Smooth muscle cell of trachea (primary cell): Measurements from ENCODE around the gene SYT5. TPM values are rescaled to one million over a fixed set of nuclear protein-coding genes. Genes with fewer than 3 reads are reported as not detected.

Source experiments
- total RNA-seq: library from RNA; depleted of rRNA; stranded (reverse); fragments of >200 nt; gene quantifications from 2 replicates; pipeline ENCODE4 v1.2.1, GENCODE V29; 2014

Gene SYT5
- 0.15 and 0.17 TPM in 2 replicates for total RNA-seq

DNA sequence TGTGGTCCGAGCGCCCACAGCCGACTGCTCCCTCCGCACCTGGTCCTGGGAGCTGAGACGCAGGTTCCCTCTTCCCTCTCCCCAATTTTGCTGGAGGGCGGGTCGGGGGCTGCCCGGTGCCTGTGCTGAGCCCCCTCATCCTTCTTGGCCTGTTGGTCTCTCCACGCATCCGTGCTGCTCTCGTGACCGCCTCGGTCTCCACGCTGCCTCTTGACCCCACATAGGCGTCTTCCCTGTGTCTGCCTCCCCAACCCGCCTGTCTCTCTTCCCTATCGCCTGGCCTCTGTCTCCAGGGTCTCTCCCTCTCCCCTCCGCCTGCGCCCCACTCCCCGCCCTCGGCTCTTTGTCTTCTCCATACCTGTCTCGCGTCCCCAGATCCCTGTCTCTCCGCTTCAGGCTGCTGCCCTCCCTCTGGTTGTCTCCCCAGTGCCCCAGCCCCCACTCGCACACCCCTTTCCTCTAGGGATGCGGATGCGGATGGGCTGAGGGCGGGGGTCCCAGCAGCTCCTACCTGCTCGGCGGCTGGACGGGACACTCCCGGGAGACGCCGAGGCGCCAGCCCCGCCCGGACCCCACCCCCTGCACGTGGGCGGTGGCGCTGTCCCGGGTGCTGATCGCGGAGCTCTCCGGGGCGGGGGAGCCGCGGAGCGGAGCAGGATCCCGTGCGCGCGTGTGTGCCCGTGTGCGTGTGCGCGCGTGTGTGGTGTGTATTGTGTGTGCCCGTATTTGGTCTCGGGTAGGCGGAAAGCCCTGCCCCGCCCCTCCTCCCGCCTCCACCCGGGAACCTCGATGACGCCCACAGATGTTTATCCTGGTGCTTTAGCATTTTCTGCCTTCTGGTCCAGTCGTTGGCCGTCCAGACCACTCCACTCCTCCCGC, at the start of gene SYT5:
TSS of gene SYT5 (minus strand) at position 684 of the 879 bp plus-strand sequence. CDS start 1,248 bp downstream, outside the sequence.

DNA sequence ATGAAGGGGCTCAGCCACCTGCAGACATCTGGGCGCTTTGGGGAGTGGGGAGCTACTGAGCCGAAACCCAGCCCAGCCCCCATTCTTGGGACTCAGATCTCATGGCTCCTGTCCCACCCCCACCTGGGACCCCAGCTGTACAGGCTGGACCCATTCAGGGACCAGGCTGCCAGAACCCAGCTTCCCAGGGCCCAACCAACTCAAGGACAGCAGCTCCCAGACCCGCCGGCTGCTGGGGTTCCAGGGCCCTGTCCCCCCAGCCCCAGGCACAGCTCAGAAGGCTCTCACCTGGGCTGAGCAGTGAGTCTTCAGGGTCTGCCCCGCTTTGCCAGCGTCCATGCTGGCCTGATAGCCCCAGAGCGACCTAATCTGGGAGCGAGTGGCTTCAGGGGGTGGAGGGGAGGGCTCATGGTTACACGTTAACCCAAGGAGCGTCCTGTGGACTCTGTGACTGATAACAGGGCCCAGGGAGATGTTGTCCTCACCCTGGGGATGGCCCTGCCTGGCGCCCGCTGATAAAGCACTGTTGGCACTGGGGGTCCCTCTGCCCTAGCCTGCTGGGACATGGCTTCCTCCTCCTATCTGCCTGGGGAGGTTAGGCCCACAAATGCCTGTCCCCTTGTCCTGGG, 48.4 kb upstream of the SYT5 start, which contains the start of gene TMEM86B:
TSS of gene TMEM86B (minus strand) at position 361 of the 629 bp plus-strand sequence. CDS start at position 339, 22 bp downstream.

GRCh38 chr19:55208880-55209692, 29.0 kb upstream of the SYT5 start, which contains the start of gene PTPRH:
Gene PTPRH, minus strand, starts transcription at chr19:55209501. Its CDS starts 68 bp downstream, at chr19:55209433.

DNA sequence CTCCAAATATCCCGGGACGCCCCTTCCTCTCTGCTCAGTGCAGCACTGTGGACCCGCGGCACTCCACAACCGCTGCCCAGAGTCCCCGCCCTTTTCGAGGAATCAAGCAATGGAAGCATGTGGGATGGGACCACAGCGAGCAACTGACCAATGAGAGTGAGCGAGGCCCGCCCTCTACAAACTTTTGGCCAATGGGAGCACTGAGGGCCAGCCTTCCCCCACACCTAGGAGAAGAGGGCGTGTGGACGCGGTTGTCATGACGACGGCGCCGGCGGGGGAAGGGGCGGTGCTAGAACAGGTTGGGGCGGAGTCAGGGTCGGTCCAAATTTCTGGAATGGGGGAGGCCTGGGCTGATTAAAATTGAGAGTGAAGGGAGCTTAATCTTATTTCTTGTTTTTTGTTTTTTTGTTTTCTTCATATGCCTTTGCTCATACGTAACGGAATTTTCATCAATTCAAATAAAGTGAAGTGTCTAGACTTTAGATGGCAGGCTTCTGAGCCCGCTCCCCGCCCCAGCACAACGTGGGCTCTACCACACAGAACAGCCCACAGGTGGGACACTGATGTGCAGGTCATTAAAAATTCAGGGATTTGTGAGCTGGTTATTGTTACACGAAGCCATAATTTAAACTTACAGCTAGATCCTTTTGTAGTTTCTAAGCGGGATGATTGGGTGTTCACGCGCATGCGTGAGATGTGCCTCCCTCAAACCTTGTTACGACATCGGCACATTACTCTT, 13.4 kb downstream of the SYT5 start, which contains the start of gene DNAAF3:
TSS of gene DNAAF3 (minus strand) at position 84 of the 739 bp plus-strand sequence. CDS start 200 bp downstream, outside the sequence.

GRCh38 chr19:55157064-55157908, 22.8 kb downstream of the SYT5 start, which contains the start of gene TNNI3:
Gene TNNI3, minus strand, starts transcription at chr19:55157732. Its CDS starts 143 bp downstream, at chr19:55157589.

GRCh38 chr19:55149078-55150003, 30.7 kb downstream of the SYT5 start, which contains the start of gene TNNT1:
Gene TNNT1, minus strand, starts transcription at chr19:55149206. Its CDS starts 2,049 bp downstream, at chr19:55147157.

Other genes starting within 250 kb of the SYT5 start
- under 0.01 TPM in 1 of 2 replicates, not detected in the other for gene NLRP7, start 232.8 kb downstream of the SYT5 start, total RNA-seq
- gene NLRP2, start 213.9 kb downstream of the SYT5 start, total RNA-seq, result 0.83 and 1.3 TPM in 2 replicates
- not detected in 2 replicates for gene GP6, start 142.0 kb downstream of the SYT5 start, total RNA-seq
- 9.3 and 10.1 TPM in 2 replicates for gene RDH13, start 117.1 kb downstream of the SYT5 start, total RNA-seq
- gene EPS8L1, start 104.4 kb downstream of the SYT5 start, total RNA-seq, result 0.99 and 1.2 TPM in 2 replicates
- 44.7 and 46.4 TPM in 2 replicates for gene PPP1R12C, start 62.7 kb downstream of the SYT5 start, total RNA-seq
- gene TNNT1, start 31.1 kb downstream of the SYT5 start, total RNA-seq, result 6.8 and 20.8 TPM in 2 replicates
- 0.66 TPM in 1 of 2 replicates, not detected in the other for gene TNNI3, start 22.6 kb downstream of the SYT5 start, total RNA-seq
- gene DNAAF3, start 13.7 kb downstream of the SYT5 start, total RNA-seq, result 0.33 and 0.87 TPM in 2 replicates
- gene PTPRH, start 29.2 kb upstream of the SYT5 start, total RNA-seq, result 4.5 and 10.9 TPM in 2 replicates
- gene TMEM86B, start 48.5 kb upstream of the SYT5 start, total RNA-seq, result 2.2 and 2.3 TPM in 2 replicates
- gene PPP6R1, start 78.7 kb upstream of the SYT5 start, total RNA-seq, result 33.6 and 48.0 TPM in 2 replicates
- 28.8 and 39.3 TPM in 2 replicates for gene HSPBP1, start 99.8 kb upstream of the SYT5 start, total RNA-seq
- gene BRSK1, start 103.7 kb upstream of the SYT5 start, total RNA-seq, result 4.0 and 5.2 TPM in 2 replicates
- not detected in 2 replicates for gene TMEM150B, start 145.1 kb upstream of the SYT5 start, total RNA-seq
- 9.0 and 10.1 TPM in 2 replicates for gene KMT5C, start 159.6 kb upstream of the SYT5 start, total RNA-seq
- gene COX6B2, start 174.4 kb upstream of the SYT5 start, total RNA-seq, result not detected in 2 replicates
- gene GARIN5B, start 183.0 kb upstream of the SYT5 start, total RNA-seq, result not detected in 2 replicates
- gene IL11, start 190.2 kb upstream of the SYT5 start, total RNA-seq, result 2.6 and 3.6 TPM in 2 replicates
- gene TMEM190, start 196.5 kb upstream of the SYT5 start, total RNA-seq, result not detected in 2 replicates
- gene TMEM238, start 204.0 kb upstream of the SYT5 start, total RNA-seq, result 0.58 and 0.83 TPM in 2 replicates
- 190 and 286 TPM in 2 replicates for gene RPL28, start 205.6 kb upstream of the SYT5 start, total RNA-seq
- gene UBE2S, start 227.5 kb upstream of the SYT5 start, total RNA-seq, result 53.1 and 144 TPM in 2 replicates